PC-3 (cell line): ENCODE data around the gene ZNF576.

ENCODE experiments used
- EZH2 ChIP-seq: fragments of 300-600 bp; sonication (generic); IDR thresholded peaks from one replicate; pipeline ENCODE4 v1.6.1; 2017; ENCODE audit warnings: antibody characterized with exemption, mild to moderate bottlenecking, low read length; ENCODE audit not compliant: unreplicated experiment
- TF ChIP-seq, protein P1 (sequence below): fragments of 300-600 bp; sonication (generic); conservative IDR thresholded peaks from 2 replicates; pipeline ENCODE4 v1.5.1; 2017; ENCODE audit warnings: antibody characterized with exemption, low read depth, mild to moderate bottlenecking, low read length

DNA sequence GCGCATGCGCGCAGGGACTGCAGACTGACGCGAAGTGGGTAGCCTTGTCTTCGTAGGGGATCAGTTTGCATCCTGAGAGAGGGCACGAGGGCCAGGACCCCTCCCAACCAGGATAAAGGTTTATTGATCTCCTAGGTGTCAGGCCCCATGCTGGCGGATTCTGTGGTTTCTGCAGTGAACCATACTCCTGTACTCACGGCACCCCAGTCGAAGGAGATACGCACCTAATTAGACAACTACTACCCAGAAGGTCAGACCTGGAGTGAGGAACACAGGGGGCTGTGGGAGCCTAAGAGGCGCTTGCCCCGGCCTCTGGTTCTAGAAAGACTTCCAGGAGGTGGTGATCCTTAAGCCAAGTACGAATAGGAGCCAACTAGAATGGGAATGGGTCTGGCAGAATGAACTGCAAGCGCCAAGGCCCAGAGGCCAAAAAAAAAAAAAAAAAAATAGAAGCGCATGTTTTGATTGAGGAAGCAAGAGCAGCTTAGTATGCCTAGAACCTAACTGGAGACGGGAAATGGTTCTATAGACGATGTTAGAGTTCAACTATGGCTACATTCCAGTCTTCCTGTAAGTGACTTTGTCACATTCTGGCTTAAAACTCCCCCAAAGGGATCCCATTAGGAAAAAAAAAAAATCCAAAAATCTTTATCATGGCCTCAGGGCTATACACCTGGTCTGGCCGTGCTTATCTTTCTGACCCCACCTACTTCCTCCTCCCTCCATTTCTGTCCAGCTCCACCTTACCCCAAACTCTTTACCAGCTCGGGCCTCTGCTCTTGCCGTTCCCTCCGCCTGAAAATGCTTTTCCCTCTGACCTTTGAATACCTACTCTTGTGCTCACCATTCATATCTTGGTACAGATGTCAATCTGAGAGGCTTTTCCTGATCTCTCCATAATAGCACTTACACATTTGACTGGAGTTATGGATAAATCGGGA lies 23.9 kb downstream of the ZNF576 start:
- TF ChIP-seq, protein P1, sequence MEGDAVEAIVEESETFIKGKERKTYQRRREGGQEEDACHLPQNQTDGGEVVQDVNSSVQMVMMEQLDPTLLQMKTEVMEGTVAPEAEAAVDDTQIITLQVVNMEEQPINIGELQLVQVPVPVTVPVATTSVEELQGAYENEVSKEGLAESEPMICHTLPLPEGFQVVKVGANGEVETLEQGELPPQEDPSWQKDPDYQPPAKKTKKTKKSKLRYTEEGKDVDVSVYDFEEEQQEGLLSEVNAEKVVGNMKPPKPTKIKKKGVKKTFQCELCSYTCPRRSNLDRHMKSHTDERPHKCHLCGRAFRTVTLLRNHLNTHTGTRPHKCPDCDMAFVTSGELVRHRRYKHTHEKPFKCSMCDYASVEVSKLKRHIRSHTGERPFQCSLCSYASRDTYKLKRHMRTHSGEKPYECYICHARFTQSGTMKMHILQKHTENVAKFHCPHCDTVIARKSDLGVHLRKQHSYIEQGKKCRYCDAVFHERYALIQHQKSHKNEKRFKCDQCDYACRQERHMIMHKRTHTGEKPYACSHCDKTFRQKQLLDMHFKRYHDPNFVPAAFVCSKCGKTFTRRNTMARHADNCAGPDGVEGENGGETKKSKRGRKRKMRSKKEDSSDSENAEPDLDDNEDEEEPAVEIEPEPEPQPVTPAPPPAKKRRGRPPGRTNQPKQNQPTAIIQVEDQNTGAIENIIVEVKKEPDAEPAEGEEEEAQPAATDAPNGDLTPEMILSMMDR: no peak
- TF ChIP-seq EZH2: no peak
